Embryonic facial prominence (tissue), 1 donor: ENCODE measurements around the gene ZMIZ1.

Experiments used
- DNase-seq: peaks from one replicate; pipeline ENCODE4 v3.0.0-alpha.2; 2016; ENCODE audit errors: extremely low spot score

Gene ZMIZ1

DNA sequence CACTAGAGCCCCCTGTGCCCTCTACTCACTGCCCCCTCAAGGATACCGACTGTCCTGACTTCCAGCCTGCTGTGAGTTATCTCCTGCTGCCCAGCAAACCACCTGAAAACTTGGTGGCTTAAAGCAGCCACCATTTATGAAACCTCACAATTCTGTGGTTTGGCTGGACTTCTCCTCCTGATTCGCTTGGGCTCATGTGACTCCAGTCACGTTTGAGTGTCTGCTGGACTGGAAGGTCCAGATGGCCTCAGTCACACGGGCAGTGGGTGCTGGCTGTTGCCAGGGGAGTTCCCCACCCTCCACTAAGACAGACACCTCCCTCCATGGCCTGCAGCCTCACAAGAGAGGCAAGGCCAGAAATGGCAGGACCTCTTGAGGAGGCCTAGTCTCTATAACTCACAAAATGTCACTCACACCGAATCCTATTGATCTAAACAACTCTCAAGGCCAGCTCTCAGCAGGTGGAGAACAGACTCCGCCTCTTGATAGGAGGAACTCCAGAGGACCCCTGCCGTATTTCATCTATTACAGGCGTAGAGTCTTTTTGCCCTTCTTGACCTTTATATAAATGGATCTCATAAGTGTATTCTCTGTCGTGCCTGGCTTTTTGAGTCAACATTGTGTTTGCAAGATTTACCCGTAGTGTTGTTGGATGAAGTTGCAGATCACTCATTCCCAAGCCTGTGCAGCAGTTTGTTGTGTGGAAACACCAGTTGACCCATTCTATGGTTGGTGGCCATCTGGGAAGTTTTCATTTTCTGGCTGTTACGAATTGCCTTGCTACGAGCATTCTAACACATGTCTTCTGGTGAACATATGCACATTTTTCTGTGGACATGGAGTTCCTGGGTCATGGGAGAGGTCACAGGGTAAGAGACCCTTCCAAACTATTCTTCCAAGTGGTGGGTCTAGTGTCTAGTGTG, 48.3 kb downstream of the ZMIZ1 start:
- DNase-seq, result no peak

DNA sequence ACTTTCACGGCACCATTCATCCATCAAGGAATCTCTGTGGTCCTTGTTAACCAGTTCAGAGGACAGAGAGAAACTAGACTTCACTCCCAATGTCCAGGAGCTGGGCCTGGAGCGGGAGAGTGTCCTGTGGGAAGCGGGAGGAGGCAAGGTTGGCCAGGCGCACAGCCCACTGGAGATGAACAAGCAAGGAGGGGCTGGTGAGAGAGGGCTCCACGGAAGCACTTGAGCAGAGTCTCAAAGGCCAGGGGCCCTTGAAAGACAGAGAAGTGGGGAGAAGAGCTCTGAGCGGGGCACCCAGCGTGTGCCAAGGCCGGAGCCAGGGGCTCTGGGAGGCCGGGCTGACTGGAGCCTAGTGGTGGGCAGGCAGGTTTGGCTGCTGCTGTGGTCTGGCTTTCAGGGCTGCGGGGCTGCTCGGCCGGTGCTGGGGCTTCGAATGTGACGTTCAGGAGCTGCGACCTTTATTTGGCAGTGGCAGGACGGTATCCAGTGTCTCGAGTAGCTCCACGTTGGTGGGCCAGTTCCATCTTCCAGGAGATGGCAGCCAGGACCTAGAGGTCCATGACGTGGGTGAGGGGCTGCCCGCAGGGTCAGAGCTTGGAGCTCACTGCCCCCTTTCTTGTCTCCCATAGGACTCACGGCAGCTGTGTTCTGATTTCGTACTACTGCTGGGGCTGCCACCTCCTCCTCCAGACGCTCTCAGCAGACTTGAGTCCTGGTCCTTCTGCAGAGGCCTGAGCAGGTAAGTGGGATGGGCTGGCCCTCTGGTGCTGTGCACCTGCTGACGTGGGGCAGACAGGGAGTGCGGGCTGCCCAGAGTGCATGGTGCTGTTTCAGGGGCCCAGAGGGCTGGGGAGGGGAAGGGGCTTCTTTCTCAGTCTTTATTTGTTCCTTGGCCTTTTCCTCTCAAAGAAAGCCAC, 49.8 kb downstream of the ZMIZ1 start:
- DNase-seq, result no peak

DNA sequence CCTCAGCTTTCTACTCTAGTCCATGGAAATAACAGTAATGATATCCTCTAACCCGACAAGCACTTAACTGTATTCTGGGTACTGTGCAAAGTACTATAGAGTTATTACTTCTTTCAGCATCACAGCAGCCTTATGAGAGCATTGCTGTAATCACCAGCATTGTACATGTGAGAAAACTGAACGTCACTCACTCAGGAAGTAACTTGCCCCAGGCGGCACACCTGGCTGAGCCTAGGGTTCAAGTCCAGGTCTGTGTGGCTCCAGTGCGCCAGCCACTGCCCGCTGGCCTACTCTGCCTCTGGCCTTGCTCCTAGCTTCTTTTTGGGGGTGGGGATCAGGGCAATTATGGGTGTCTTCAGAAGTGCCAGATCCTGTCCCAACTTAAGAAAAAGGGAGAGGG, 50.5 kb downstream of the ZMIZ1 start:
- DNase-seq, result no peak

DNA sequence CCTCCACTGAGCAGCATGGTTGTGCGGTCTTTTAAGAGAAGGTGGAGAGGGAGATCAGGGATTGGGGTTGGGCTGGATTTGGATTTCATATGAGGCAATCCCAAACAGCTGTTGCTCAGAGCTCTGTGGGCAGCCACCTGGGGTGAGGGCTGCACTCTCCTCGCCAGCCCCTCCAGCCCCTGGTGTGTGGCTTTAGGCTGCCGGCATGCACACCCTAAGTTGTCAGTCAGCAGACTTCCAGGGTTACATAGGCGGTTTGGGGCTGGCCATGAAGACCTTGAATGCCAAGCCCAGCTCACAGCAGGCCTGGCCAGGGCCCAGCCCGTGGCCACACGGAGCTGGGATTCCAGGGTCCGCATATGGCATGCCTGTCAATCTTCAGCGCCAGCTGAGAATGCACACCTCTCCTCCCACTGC, 54.8 kb downstream of the ZMIZ1 start:
- no peak for DNase-seq

DNA sequence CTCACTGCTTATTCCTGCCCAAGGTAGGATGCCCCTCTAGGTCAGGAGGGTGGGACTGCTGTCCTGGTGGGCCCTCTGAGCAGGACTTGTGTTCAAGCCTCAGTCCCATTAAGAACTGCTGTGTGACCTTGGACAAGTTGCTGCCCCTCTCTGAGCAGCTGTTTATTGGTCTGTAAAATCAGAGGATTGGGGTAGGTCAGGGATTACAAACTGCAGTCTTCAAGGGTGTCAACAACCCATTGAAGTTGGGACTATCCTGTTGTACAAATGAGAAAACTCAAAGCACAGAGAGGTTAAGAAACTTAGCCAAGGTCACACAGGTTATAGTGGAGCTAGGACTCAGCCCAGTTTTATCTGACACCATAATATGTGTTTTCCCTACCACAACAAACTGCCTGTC, 55.3 kb downstream of the ZMIZ1 start:
- no peak for DNase-seq

DNA sequence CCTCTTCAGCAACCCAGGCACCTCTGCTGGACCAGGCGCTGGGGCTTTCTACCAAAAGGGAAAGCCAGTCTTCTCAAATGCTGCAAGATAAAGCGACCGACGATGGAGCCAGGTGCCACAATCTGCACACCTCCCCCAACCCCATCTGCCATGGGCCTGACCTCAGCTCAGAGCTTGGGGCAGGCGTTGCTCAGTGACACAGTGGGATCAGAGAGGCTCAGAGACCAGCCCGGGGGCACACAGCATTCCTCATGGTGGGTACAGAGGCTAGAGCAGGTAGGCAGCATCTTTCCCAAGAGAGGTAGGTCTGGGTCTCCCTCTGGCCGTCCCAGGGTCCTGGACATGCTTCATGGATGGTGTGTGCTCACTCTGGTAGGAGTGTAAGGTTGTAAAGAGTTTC, 56.3 kb downstream of the ZMIZ1 start:
- no peak for DNase-seq

DNA sequence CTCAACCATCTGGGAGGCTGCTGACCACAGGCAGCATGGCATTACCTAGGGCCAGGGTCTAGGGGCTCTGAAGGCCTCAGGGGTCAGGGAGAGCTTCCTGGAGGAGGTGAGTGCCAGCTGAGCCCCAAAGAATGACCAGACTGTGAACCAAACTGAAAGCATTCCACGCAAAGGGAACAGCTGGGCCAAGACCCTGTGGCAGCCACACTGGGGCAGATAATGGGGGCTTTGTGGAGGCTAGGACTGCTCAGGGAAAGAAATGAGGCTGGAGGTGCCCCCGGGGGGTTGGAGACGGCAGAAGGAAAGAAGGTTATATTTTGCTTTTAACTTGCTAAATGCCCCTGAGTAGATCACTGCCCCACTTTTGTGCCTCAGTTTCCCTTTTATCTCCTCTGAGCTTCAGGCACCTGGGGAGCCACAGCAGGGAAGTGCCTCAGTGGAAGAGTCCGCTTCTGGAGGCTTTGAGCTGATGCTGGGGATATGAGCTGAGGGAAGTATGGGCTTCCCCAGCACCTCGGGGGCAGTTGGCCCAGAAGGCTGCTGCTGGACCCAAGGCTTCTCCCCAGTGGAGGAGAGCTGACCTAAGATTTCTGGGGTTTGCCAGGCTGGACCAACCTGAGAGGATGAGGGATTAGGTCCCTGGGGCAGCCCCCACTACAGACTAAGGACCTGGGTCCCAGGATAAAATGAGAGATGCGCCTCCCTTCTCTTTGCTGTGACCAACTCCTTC, 57.8 kb downstream of the ZMIZ1 start:
- no peak for DNase-seq

DNA sequence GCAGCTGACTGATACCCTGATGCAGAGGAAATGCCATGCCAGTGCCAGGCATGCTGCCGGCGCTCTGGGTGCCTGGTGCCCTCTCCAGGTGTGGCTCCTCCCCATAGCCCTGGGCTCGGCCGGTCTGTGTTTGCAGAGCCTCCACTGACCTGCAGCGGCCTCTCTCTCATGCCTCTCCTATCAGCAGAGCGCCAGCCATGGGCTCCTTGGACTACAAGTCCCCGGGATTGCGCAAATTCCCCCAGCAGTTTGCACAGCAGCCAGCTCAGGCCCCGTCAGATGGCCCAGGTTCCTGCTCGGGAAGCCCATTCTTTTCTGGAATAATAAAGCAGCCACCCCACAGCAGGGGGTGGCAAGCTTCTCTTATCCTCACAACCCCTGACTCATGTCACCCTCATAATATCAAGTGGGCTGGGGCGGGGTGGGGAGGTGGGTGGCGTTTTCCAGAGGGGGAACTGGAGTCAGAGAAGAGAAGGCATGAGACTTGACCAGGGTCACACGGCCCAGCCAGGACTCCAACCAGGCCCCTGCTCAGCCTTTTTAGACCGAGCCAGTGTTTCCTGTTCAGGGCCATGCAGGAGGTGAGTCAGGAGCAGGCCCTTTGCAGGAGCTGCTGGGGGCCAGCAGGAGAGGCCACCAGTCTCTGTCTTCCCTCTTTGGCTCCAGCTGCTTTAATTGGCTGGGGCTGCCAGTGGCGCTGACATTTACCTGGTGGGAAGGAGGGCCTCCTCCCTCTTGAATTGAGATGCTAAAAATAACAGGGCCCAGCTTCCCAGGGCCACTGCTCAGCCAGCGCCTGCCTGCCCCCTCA, 58.6 kb downstream of the ZMIZ1 start:
- no peak for DNase-seq

DNA sequence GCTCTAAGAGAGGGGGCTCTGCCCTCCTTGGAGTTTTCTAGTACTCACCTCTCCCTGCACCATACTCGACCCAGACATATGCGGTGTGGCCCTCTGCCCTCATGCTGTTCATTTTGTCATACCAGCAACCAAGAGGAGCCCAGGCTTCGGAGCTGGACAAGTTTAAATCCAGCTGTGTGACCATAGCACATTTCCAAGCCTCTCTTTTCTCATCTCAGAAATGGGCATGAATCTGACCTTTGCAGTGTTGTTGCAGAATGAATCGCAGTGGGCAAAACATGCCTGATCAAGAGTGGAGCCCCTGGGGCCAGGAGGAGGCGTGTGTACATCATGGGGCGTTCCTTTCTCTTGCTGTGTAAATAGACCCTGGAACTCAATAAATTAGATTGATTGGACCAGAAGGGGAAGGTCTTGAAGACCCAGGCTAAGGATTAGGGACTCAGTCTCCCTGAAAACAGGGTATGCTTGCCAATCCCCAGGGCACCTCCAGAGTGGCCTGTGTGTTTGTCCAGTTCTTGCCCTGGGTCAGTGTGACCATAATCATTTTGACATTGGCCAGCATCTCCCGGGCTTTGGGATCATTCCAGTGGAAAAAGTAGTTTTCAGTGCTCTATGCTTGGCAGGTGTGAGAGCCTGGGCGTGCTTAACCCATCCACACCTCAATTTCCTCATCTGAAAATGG, 59.6 kb downstream of the ZMIZ1 start:
- no peak for DNase-seq

DNA sequence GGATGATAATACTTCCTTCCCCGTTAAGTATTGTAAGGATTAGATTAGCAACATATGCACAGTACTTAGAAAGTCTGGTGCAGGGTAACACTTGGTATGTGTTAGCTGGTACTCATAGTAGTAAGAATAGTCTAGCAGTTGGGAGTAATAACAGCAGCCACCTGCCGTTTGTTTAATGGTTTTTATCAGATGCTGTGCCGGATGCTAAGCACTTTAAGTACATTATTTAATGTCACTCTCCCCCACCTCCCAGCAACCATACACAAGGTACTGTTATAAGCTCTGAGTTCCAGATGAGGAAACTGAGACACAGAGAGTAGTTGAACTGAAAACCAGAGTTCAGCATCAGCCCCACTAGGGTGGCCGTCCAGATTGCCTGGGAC, 60.1 kb downstream of the ZMIZ1 start:
- DNase-seq, result no peak

DNA sequence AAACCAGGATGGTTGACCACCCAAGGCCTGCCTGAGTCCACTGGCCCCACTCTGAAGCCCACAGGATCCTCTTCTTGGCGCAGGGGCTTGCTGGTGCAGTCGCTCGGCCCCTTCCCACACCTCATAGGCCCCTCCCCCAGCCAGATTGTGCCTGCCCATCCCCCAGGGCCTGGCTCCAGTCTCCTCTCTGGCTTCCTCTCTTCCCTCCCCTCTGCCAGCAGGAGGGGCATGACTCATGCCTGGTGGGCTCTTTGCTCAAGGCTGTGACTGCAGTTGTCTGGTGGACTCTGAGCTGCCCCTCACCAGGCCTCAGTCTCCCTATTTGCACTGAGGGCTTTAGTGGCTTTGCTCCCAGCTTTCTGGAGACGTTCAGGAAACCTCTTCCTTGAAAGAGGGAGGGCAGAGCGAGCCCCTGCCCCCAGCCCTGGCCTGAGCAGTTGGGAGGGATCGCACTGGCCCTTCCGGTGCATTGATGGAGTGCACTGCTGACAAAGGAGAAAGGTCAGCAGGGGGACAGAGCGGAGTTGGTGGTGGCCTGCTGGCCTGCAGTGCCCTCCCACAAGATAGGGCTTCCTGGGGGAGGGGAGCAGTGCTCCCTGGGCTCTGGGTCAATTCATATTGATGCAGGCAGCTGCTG, 60.7 kb downstream of the ZMIZ1 start:
- no peak for DNase-seq

DNA sequence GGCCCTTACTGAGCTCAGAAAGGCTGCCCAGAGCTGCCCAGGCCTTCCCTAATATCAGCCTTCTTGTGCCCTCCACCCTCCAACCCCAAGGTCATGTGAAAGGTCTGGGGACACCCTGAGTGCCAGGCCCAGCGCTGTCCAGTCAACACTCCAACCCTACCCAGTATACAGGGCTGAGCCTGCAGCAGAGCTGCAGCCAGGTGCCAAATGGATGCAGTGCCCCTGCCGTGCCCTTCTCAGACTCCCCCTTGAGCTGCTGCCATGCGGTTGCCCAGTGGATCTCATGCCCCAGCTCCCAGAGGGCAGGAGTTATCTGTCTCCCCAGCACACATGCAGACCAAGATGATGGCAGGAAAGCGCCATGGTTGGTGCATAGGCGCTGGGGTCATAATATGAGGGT, 61.5 kb downstream of the ZMIZ1 start:
- no peak for DNase-seq

DNA sequence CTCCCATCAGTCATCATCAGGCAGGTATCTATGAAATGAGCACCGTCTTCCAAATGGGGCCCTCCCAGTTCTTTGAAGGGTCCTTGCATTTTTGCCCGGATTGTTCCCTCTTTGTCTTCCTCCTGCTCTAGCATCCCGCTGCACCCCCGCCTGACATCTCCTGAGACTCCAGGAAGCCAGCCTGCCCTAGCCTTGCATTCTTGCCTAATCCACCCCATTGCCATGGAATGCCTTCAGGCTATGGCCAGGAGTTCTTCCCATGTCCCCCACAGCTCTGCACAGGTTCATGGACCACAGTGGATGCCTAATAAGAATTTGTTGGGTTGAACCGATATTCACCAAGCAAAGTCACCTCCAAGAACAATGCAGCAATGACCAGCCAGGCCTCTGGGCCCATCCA, 62.1 kb downstream of the ZMIZ1 start:
- no peak for DNase-seq

DNA sequence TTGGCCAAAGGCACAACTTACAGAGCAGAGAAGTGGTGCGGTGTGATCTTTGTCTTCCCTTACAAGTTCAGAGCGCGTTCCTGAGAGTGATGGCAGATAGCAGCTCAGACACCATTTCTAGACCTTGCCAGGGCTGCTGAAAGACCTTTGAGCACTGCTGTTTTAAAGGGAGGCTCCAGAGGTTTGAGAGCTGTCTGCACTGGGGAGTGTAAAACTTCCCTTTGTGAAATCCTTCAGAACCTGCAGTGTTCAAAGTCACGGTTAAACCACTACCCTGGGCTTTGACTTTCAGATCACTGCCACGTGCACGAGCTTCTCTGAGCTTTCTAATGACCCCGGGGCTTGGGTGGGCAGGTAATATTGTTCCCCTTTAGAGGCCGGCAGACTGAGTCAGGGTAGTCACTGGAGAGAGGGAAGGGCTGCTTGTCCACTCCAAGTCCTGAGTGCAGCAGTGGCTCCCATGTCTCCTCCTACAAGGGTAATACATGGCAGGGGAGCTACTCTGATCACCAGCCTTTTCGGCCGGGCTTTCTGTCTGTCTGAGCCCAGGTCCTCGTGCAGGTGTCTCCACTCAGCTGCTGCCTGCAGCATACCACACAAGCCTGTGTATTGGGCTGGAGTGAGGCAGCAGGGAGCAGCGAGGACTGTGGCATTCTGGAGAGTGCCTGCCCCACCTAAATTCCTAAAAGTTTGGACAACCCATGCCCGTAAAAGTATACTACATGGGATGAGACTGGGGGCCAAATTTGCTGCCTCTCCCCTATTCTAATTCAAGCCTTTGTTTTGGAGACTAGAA, 63.3 kb downstream of the ZMIZ1 start:
- DNase-seq, result no peak

DNA sequence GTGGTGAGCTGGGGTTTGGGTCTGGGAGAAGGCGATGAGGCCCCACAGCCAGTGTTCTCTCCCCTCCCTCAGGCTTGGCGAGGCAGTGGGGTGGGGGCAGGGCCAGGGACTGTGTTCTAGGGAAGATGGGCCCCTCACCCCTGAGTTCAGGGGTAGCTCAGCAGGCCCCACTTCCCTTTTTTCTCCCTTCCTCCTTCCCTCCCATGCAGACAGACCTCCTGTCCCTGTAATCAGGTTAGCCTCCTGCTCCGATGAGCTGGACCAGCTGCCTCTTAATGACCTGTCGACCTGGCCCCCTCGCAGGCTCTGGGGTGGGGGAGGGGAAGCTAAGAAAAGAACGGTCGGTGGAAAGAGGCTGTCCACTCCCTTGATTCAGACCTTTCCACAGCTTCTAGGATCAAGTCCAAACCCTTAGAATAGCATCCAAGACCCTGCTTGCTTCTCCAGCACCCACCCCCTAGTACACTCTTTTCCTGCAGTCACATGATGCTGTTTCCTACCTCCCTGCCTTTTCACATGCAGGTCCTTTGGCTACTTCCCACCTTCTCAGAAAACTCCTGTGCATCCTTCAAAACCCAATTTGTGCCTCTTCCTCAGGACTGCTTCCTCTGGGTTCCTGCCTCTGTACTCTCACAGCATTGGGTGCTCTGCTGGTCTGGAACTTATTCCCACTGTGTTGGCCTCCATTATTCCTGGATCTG, 64.1 kb downstream of the ZMIZ1 start:
- no peak for DNase-seq

DNA sequence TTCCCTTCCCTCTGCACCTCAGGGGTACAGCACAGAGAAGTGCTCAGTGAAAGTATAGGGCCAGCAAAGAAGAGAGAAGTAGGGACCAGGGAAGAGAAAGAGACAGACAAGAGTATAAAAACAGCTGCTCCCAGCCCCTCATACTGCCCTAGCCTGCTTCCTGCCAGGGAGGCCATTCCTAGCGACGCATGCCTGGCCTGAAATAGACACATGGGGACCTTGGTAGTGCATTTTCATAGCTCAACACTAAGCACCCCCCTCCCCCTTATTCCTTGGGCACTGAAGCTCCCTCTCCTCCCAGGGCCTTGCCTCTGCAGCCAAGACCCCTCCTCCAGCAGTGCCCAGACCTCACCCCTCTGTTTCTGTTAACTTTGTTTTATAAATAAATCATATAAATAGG, 64.7 kb downstream of the ZMIZ1 start:
- no peak for DNase-seq

DNA sequence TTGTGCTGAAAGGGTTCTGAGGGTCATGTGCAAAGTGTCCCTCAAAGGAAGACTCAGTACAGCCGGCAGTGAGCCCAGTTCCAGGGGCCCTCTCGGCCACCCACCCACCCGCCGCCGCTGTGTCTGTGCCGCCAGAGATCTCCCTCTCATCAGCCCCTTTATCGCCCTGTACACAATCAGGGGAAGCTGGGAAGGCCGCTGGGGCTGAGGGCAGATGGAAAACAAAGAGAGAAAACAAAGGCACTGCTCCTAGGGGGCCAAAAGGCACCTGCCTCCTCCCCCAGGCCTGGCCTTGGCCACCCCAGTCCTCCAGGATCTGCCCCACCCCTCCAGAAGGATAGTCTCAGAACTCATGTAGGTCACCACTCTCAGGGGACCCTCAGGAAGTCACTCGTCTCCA, 67.0 kb downstream of the ZMIZ1 start:
- DNase-seq, result no peak

DNA sequence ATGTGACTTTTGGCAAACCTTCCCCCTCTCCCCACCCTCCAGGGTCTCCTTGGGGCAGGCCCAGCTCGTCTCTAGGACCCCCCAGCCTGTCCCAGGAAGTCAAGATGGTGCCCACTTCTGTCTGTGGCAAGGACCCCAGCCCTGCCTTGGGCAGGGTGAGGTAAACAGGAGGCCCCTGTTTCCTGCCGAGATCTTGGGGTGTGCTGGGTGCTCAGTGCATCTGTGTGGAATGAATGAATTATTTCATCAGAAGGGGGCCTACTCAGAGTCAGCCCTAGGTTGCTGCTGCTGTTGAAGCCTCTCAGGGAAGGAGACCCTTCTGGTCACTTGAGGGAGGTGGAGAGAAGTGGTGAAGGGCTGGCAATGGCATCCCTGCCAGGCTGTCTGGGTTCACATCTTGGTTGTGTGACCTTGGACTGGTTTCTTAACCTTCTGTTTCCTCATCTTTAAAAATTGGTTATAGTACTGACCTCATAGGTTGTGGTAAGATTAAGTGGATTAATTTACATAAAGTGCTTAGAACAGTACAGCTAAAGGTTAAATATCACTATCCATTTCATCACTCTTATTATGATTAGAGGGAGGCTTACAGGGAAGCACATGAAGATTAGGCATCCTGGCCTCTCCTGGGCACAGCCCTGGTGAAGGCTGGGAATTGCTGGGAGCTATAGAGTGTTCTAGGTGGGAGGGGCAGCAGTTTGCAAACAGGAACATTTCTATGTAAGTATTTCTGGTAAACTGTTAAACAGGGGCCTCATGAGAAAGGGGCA, 67.7 kb downstream of the ZMIZ1 start:
- DNase-seq, result no peak
